ENCODE results near the gene HOXA5.

The HOXA5 gene

DNA sequence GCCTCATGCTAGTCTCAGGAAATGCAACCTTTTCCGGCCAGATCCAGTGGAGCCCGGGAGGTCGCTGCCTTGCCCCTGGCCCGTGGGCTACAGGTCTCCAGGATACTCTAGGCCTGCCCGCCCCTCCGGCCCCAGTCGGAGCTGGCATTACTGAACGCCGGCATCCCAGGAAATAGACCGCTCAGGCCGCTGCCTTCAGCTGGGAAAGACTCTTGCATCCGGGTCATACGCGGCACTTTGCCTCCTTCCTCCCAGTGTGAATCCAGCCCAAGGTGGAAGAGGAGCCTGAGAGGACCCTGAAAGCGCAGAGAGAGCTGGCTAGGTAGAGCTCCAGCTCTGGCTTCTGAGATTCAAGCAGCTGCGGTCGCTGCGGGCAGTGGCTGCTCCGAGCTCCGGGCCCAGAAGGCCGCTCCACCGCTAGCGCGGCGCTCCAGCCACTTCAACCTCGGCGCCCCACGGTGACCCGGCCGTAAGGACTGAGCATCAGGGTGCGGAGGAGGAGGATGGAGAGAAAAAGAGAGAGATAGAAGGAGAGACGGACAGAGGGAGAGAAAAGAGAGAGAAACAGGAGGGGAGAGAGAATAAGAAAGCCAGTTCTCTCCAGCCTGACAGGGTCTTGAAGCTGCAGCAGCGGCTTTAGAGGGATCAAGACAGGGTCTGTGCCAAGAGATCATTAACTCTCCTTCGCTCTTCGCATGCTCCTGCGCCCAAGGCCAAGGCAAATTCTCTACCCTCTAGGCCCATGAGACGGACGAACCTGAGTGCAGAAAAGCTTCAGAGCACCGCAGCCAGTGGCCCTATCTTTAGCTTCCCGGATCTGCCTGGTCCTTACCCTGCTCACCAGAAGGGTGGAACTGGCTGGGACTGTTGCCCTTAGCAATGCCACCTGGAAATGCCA, 32.4 kb upstream of the HOXA5 start:
- no peak overlapping the region for H3K27ac ChIP-seq
- TF ChIP-seq, protein P1, sequence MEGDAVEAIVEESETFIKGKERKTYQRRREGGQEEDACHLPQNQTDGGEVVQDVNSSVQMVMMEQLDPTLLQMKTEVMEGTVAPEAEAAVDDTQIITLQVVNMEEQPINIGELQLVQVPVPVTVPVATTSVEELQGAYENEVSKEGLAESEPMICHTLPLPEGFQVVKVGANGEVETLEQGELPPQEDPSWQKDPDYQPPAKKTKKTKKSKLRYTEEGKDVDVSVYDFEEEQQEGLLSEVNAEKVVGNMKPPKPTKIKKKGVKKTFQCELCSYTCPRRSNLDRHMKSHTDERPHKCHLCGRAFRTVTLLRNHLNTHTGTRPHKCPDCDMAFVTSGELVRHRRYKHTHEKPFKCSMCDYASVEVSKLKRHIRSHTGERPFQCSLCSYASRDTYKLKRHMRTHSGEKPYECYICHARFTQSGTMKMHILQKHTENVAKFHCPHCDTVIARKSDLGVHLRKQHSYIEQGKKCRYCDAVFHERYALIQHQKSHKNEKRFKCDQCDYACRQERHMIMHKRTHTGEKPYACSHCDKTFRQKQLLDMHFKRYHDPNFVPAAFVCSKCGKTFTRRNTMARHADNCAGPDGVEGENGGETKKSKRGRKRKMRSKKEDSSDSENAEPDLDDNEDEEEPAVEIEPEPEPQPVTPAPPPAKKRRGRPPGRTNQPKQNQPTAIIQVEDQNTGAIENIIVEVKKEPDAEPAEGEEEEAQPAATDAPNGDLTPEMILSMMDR (IDR thresholded peaks at IDR 0.05) = no peak
- TF ChIP-seq ZFX (IDR thresholded peaks at IDR 0.05; ENCODE audit: borderline replicate concordance) = no peak

DNA sequence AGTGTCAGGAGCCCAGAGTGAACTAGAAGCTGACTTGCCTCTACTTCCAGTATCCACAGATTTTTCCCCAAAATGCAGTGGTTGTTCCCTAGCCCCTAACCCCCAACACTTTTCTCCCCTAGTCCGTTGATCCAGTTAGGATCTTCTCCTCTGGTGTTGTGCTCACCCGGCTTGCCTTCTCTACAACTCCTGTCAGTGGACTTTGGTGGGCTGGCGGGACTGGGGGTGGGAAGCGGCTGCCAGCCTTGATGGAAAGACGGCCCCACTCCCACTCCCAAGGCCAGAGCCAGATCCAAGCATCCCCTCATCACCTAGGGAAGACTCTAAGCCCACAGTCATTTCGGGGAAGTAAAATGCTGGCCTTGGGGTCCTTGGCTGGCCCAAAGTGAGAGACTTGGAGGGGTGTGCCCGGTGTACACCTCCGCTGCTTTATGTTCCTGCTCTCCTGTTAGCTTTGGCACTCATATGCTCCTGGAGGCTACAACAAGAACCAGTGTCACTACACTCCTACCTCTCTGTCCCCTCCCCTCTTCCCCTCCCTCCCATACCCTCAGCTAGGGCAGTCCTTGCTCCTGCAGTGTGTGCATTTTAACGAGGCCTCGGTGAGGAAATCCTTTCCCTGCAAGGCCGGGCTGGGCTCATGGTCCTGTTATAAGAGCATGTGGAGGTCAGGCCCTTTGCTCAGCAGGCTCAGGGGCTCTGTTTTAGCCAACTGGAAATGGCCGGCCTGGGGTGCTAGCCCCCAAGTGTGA, 31.6 kb upstream of the HOXA5 start:
- H3K27ac ChIP-seq = peak overlapping the region; percentile 81
- no peak for TF ChIP-seq ZFX (IDR thresholded peaks at IDR 0.05; ENCODE audit: borderline replicate concordance)
- TF ChIP-seq, protein P1 (IDR thresholded peaks at IDR 0.05) = no peak

DNA sequence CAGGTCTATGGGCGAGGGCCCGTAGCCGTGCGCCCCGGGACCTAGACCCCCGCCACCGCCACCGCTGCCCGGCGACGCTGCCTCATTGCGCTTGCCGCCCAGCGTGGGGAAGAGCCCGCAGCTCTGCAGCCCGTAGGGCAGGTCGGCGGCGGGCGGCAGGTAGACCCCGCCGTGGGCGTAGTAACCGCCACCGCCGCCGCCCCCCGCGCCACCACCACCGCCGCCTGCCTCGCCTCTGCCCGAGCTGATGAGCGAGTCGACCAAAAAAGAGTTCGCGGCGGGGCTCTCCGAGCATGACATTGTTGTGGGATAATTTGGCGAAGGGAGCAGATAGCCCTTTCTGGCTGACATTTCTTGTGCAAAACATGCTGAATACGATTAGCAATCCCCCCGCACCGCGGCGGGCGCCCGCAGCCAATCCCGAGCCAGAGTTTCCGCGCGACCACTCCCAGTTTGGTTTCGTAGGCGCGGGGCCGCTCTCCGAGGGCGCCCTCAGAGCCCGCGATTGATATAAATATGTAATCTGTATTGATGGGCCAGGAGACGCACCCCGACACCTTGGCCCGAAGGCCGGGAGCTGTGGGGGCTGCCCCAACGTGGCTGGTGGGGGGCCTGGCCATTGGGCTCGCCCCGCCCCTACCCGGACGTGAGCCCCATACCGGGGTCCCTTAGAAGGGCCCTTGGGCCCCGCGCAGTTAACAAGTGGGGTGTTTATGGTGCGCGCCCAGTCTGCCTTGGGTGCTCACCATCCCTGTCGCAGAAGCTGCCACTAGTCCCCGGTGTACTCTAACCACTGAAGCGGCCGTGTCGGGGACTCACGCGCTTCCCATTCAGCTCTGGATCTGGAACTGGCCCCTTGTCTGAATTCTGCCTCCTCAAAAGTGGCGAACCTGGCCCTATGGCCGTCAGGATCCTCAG, 30.7 kb upstream of the HOXA5 start, which contains the start of gene HOXA10:
TSS of gene HOXA10 (minus strand) at position 365 of the 918 bp plus-strand sequence. CDS start at position 351, 14 bp downstream.
- peak within 1 kb of the TSS; percentile 81 for H3K27ac ChIP-seq
- no peak for TF ChIP-seq ZFX (IDR thresholded peaks at IDR 0.05; ENCODE audit: borderline replicate concordance)
- TF ChIP-seq, protein P1 (IDR thresholded peaks at IDR 0.05) = no peak

DNA sequence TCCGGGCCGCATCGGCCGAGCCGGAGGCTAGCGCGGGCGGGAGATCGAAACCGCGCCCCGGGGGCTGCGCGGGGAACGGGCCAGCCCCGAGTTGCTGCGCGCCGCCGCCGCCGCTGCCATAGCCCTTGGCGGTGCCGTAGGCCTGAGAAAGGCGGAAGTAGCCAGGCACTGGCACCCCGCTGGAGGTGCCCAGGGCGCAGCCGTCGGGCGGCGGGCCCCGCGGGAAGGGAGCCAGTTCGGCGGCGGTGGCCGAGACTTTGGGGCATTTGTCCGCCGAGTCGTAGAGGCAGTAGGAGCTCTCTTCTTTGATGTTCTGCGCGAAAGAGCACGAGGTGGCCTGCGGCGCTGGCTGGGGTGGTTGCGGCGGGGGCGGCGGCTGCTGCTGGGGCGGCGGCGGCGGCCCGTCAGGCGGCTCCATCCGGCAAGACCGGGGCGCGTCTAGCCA, 30.1 kb upstream of the HOXA5 start:
- peak overlapping the region; percentile 81 for H3K27ac ChIP-seq
- TF ChIP-seq ZFX (IDR thresholded peaks at IDR 0.05; ENCODE audit: borderline replicate concordance) = no peak
- TF ChIP-seq, protein P1 (IDR thresholded peaks at IDR 0.05) = no peak

DNA sequence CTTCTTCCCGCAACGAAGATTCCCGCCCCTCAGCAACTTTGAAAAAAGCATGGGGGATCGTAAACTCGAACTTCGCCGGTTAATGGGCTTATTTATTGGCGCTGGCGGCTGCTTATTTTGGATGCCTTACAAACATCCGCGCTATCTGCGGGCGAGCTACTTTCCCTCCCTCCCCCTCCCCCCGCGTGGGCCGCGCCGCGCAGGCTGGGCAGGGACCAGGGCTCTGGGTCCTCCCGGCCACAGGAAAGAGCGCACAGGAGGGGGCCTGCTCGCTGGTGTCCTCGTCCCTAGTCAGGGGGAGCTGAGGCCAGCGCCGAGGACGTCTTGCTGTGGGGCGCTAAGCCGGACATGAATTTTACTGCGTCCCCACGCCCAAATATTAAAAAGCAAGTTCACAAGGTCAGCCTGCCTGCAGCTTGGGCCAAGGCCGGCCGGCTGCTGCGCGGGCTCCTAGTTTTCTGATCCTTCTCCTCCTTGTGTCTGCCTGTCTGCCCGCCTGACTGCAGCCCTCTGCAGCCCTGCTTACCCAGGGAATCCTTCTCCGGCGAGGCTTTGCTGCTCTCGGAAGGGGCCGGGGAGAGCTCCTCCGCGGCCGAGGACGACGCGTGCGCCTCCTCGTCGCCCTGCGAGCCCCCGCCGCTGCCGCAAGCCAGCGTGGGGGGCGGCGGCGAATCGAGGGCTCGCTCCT, 29.5 kb upstream of the HOXA5 start:
- no peak for TF ChIP-seq ZFX (IDR thresholded peaks at IDR 0.05; ENCODE audit: borderline replicate concordance)
- TF ChIP-seq, protein P1 (IDR thresholded peaks at IDR 0.05) = no peak
- H3K27ac ChIP-seq = peak overlapping the region; percentile 81

DNA sequence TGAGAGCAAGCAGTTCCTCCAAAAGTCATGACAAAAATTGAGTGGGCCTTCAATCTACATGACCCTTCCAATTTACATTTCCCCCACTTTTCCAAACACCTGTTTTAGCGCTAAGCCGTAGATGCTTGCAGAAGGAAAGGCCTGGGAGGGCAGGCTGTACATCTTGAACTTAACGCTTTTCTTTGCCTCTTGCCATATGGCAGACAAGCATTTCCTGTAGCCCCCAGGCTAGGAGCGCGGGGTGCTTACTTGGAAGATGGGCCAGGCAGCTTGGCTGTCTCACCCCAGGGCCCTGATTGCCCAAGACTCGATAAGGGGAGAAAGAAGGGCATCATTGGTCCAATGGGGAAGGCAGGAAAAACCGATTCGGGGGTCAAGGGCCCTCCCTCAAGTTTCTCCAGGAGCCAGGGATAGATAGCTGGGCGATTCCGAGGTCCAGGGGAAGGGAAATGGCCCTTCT, 28.9 kb upstream of the HOXA5 start:
- no peak for TF ChIP-seq ZFX (IDR thresholded peaks at IDR 0.05; ENCODE audit: borderline replicate concordance)
- TF ChIP-seq, protein P1 (IDR thresholded peaks at IDR 0.05) = no peak
- H3K27ac ChIP-seq = peak overlapping the region; percentile 81

Measured in 22Rv1 (cell line).